HTR-8/SVneo (cell line): ENCODE results near the gene TTLL13.

Experiments used
- DNase-seq: peaks from one replicate; pipeline ENCODE4 v3.0.0; 2011; ENCODE audit warnings: low spot score, mixed read lengths; ENCODE audit not compliant: insufficient read length
- FAIRE-seq: peaks from 2 replicates; lab custom pipeline; 2011; peaks lifted over from hg19 to GRCh38; lab: Jason Lieb, UNC

Gene TTLL13, protein sequence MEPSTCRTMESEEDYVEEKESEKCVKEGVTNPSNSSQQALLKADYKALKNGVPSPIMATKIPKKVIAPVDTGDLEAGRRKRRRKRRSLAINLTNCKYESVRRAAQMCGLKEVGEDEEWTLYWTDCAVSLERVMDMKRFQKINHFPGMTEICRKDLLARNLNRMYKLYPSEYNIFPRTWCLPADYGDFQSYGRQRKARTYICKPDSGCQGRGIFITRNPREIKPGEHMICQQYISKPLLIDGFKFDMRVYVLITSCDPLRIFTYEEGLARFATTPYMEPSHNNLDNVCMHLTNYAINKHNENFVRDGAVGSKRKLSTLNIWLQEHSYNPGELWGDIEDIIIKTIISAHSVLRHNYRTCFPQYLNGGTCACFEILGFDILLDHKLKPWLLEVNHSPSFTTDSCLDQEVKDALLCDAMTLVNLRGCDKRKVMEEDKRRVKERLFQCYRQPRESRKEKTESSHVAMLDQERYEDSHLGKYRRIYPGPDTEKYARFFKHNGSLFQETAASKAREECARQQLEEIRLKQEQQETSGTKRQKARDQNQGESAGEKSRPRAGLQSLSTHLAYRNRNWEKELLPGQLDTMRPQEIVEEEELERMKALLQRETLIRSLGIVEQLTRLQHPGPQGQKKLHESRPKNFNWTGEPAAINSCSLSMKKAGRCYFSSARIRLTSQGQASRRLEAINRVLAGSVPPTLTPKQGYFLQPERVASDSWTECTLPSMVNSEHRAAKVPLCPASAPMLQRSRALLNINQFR

DNA sequence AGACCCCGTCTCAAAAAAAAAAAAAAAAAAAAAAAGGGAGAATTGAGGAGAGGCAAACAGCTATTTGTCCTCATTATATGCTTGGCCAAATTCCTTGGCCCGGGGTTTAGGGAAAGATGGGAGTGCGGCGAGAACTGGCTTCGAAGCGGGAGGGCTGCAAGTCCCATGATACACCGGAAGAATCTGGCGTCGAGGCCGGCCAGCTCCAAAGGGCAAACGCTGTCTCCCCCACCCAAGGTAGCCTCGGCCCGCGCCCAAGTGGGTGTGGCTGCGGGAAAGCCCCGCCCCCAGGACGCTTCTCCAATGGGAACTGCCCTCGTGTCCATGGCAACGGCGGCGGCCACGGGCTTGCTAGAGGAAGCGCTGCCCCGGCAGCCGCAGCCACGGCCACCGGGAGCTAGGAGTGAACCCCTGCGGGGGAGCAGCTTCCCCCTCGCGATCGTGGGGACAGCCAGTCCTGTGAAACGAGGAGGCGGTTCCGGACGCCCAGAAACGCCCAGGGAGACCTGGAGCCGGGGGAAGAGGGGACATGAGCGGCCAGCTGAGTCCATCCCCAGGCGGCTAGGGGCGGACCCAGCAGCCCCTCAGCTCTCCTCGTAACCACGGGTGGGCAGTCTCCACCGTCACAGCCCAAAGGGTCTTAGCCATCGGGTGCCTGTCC is at the start of gene TTLL13:
Gene TTLL13, plus strand, starts transcription at position 354 of the 661 bp plus-strand sequence. CDS start 1,075 bp downstream, outside the sequence.
- DNase-seq: peak; percentile 77
- FAIRE-seq: no peak

DNA sequence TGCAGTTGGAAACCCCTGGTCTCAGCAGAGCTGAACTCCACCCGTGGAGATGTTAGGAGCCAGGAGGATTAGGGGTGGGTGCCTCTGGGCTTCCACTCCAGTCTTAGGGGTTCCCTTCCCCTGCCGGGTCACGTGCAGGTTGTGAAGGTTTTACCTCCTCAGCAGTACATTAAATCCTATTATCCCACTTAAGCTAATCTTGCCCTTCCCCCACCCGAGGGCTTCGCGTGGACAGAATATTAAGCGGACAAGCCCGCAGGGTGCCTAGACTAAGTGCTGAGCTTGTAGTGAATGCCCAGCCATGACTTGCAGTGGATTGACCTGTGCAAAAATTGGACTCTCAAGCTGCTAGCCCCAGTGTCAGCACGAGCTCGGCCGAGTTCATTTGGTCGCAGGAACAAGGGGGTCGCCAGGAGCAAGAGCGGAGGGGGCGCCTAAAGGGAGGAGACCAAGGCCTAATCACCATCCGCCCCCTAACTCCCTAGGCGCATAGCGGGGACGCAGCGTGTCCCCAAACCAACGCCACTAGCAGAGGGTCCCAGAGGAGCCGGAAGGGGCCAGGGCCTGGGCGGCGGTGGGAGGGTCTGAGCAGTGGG is 48.7 kb upstream of the TTLL13 start:
- DNase-seq (no peak), FAIRE-seq (no peak)

DNA sequence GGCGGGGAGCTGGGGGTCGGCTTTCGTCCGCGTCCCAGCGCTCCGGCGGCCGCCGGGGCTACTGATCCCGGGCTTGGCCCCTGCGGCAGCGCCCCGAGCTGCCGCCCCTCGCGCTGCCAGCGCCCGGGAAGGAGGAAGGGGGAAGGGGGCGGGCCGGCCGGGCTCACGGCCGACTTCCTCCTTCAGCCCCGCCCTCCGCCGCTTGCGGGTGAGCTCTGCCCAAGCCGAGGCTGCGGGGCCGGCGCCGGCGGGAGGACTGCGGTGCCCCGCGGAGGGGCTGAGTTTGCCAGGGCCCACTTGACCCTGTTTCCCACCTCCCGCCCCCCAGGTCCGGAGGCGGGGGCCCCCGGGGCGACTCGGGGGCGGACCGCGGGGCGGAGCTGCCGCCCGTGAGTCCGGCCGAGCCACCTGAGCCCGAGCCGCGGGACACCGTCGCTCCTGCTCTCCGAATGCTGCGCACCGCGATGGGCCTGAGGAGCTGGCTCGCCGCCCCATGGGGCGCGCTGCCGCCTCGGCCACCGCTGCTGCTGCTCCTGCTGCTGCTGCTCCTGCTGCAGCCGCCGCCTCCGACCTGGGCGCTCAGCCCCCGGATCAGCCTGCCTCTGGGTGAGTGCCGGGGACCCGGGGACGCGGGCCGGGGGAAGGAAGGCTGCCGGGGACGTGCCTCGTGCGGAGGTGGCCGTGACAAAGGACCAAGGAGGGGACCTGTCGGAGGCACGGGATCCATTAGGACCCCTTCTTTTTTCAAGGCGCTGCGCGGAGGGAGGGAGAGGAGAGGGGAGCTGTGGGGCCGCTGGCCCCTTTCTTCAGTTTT is 48.0 kb upstream of the TTLL13 start, which contains the start of gene SEMA4B:
Gene SEMA4B, plus strand, starts transcription at position 201 of the 814 bp plus-strand sequence. Its CDS starts 249 bp downstream, at position 450.
- FAIRE-seq (no peak), DNase-seq (peak; percentile 67)

DNA sequence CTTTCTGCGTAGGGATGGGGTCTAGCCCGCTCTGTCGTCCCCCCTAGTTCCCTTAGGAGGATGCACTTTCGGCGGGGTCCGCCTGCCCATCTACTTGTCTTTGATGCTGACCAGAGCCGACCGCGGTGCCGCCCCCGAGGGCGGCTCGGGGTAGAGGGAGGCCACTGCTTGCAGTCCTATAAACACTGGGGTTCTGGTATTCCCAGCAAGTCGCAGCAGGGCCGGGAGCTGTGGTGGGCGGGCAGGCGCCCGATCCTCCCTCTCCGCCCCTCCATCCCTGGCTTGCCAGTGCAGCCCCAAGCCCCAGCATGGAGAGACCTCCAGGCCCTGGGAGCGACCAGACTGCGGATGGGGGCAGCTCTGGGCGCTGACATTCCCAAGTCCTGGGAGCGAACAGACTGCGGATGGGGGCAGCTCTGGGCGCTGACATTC is 47.4 kb upstream of the TTLL13 start:
- DNase-seq: no peak
- no peak for FAIRE-seq

DNA sequence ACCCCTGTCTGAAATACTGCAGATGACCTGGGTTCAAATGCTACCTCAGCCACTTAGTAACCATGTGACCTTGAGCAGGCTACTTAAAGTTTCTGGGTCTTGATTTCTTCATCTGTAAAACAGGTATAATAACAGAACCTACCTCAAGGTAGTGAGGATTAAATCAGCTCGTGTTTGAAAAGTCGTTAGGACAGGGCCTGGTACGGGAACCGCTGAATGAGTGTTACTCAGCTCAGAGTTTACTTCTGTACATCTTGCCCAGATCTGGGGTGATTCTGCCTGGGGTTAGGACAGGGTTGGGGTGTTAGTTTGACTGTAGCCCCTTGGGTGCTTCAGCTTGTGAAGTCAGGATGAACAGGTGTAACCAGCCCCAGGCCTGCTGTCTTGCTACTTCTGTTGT is 46.4 kb upstream of the TTLL13 start:
- FAIRE-seq (no peak), DNase-seq (no peak)

DNA sequence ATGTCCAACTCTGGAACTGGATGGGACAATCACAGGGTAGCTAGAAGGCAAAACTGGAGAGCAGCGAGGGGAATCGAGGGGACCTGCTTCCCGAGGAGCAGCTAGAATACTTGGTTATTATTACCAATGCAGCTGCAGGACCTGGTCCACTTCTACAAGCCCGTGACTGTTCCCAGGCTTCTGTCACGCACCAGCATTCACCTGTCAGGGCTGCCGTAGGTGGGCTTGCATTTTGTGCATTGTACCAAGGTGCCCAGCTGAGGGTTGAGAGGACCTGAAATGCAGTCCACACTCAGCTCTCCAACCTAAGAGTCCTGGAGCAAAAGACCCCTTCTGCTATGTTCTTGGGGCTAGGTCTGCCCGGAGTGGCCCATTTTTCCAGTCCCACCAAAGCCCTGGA is 45.9 kb upstream of the TTLL13 start:
- DNase-seq (no peak), FAIRE-seq (no peak)

DNA sequence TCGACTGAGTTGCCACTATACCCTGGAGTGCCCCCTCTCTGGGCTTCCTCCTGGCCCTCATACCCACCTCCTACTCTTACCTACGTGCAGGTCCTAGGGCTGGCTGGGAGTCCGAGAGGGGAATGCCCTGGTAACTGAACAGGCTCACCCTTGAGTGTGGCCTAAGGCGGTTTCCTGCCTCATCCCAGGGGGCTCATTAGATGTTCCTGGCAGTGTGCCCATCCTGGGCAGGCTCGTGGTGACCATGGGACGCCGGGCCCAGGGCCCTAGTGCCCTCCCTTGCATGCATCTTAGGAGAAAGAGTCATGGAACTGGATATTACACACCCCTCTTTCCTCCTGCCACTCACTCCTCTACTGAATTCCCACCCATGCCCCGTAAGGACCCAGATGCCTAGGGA is 45.4 kb upstream of the TTLL13 start:
- DNase-seq (no peak), FAIRE-seq (no peak)

DNA sequence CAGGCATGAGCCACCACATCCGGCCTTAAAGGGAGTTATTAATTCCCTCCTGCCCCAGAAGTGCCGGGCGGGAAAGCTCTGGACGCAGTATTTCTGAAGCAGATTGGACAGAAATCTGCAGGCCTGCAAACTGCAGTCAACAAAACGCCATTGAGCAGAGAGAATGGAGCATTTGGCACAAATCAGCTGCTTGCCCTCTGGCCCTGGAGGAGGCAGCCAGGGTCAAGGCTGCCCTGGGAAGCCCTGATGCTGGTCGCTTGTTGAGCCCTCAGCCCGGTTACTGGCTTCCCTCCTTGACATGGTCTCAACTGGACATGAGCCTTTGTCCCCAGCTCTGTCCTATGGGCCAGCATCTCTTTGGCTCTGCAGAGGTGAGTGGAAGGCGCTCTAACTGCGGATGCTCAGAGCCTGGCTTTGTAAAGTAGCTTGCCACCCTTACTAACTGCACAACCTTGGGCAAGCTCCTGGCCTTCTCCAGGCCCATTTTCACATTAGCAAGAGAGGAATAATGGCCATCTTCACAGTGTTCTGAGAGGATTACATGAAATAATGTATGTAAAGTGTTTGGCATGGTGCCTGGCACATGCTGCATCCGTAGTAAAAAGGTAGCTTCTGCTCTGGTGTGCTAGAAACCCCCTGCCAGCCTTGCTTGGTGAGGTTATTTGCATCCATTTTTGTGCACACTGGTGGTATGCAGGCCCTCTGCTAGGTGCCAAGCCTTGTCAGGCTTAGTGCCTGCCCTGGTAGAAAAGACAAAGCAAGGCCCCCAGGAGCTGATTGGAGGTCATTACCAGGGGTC is 44.1 kb upstream of the TTLL13 start:
- DNase-seq: no peak
- FAIRE-seq: no peak

DNA sequence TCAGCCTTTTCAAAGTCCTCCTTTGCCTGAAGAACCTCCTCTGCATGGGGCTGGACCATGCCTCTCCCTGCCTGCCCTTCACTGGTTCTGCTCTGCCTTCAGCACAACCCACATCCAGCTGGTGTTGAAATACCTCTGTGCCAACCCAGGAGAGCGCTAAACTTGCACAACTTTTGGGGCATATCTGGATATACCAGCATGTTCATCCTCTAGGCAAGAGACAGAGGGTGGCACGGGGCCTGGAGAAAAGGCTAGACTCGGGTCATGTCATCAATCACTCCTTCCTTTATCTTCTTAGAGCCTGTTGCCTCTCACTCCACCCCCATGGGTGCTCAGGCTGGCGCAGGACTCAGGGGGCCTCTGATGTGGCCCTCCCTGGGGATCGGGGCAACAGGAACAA is 43.5 kb upstream of the TTLL13 start:
- DNase-seq (no peak), FAIRE-seq (no peak)

DNA sequence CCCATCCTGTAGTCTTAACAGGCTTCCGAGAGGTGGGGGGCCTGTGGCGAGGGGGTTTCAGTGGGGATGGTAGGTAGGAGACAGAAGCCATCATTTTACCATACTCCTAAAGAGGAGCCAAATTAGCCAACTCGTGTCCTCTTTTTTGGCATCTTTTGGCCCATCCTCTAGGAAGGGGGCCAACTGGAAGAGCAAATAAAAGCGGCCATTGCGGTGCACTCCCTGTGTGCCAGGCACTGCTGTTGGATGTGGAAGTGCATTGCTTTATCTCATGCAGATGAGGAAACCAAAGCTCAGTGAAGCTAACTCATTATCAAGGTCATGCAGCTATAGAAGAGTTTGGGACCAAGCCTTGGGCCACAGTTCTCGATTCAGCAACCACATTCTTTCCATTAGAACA is 42.1 kb upstream of the TTLL13 start:
- DNase-seq (no peak), FAIRE-seq (no peak)

DNA sequence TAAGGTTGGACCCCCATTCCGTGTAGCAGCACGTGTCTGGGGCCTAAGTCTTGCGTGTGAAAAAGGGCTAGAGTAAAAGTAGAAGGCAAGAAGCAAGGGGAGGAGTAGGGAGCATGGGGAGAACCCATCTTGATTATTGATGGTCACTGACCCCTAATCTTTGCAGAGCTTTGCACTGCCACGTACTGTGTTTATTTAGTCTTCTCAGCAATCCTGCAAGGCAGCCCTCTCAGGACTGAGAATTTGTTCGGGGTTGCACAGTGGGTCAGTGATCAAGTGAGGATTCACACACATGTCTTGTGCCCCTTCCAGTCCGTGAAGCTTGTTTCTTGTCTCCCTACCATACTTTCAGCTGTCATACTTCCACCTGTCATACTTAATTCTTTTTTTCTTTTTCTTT is 41.0 kb upstream of the TTLL13 start:
- no peak for DNase-seq
- FAIRE-seq: no peak

DNA sequence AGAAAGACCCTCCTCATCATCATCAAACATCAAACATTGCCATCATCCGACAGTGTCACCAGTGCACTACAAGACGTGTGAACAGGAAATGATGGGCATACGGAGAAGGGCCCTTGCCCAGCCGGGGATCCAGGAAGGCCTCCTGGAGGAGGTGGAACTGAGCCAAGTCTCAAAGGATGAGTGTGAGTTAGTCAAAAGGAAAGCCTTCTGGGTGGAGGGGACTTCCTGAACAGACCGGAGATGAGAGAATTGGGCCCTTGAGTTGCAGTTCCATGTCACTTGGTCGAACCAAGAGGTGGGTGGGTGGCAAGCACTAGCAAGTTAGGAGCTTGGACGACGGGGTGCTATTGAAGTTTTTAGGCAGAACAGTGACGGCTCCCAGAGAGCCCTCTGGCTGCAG is 39.8 kb upstream of the TTLL13 start:
- no peak for FAIRE-seq

DNA sequence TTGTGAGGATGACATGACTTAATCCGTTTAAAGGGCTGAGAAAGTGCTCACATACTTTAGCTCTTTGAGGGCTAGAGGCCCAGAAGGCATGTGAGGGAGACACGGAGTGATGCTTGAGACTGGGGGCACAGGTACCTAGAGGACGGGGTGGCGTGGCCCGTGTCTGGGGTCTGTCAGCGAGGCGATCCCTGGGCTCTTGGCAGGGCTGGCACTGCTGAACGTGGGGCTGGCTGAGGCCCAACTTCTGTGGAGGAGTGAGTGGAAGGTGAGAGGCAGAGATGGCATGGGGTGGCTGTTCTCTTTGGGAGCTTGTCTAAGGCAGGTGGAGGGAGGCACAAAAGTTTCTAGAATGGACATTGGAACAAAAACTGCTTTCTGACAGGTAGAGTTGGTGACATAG is 38.8 kb upstream of the TTLL13 start:
- FAIRE-seq: no peak

More for the DNA sequence above, 39.8 kb upstream of the TTLL13 start:
- no peak for DNase-seq

DNA sequence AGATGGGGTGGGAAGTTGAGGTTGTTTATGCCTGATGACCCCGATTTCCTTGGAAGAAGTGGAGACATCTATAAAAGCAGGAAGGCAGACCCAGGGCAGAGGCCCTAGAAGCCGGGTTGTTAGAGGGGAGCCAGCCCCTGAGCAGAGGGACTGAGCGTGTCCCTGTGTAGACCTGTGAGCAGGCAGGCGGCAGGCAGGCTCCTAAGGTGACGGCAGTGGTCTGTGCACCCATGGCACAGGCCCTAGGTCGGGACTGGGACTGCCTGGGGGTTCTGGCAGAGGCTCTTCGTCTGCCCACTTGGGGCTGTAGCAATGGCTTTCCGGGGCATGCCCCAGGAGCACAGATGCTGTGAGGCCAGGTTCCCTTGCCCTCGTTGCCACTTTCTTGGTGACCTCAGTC is 38.3 kb upstream of the TTLL13 start:
- FAIRE-seq (no peak), DNase-seq (no peak)

More for the DNA sequence above, 38.8 kb upstream of the TTLL13 start:
- DNase-seq: no peak

DNA sequence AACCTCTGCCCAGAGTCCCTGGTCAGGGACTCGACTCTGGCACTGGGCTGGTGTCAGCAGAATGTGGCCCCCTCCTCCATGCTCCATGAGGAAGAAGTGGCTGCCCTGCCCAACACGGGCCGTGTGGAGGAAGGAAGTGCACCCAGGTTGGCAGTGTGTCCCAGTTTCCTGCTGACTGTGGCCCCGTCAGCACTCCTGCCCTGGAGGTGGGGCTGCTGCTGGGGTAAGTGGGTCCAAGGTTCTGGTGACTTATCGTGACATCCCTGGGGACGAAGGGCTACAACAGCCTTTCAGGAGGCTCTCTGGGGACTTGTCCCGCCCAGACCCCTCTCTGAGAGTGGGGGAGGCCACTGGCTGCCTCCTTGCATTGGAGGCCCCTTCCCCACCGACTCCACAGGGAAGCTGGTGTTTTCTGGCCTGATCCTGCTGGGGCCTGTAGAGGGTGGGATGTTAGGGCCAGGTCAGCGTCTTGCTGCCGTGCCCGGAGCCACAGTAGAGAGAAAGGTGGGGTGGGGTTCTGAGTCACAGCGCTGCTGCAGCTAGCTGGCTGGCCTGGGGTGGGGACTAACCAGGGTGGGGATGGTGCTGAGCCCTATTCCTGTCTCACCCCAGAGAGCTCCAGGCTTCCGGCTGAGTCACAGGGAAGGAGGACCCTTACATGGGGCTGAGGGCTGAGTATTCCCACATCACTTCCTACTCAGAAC is 37.8 kb upstream of the TTLL13 start:
- FAIRE-seq: no peak

DNA sequence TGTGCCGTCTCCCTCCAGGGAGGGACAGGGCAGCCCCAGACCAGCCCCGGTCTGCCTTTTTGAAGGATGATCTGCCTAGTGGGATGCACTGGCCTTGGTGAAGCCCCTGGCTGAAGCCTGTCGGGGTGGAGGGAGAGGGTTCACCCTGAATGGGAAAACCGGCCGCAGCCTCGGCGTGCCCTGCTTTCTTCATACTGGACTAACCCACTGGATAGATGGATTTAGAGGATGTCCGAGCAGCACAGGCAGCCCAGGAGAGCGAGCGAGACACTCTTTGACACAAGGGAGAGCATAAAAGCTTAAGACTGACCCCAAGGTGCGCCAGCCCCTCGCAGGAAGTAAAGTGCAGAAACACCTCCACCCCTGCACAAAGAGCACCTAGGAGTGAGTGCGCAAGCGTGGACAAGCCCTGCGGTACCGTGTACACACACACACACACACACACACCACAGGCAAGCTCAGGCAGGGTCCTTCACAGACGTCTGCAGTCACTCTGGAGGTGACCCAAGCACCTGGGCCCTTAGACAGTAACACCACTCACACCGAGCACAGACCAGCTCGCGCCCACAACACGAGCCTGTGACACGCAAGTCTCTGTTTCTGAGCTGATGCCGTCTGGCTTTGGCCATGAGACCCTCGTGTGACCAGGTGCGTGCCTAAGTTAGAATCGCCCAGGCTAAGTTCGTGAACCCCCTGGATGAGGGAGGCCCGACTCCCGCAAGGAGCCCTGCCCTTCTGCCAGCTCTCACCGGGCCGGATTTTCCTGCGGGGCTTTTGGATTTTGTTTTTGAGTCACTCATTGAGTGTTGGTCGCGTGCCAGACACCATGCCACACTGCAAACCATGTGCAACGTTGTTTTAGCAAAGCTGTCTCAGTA is 36.9 kb upstream of the TTLL13 start:
- FAIRE-seq: no peak

More for the DNA sequence above, 37.8 kb upstream of the TTLL13 start:
- peak; percentile 66 for DNase-seq

DNA sequence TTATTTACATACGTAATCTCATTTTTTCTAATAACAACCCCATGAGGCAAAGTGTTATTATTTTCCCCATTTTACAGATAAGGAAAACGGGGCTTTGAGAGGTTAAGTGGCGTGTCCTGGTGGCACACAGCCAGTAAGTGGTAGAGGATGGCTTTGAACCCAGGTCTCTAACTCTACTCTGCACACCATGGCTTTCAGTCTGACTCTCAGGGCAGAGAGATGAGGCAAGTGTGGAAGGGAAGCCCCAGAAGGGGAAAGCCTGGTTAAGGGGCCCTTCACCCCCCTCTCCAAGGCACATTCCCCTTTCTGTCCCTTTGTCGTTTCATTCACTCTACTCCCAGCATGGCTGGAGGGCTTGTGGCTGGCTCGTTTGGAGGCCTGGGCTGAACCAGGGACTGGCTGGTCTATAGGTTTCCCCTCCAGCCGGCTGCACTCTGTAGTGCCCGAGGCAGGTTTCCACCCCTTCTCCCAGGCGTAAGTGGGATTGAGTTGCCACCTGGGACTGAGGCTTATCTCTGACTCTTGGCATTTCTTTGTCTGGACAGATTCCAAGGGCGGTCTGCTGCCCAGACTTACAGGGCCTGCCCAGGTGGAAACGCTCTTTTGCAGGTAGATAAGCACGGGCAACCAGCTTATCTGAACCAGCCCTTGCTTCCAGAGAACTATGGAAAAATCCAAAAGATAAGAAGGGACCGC is 36.1 kb upstream of the TTLL13 start:
- DNase-seq: no peak
- no peak for FAIRE-seq

More for the DNA sequence above, 36.9 kb upstream of the TTLL13 start:
- no peak for DNase-seq
